Lower leg skin (tissue), 4 donors: ENCODE data around the gene TLCD1. TPM values are rescaled to one million over a fixed set of nuclear protein-coding genes. Genes with fewer than 3 reads are reported as not detected.
"Not testable (repeated sequence)": the region's sequence is repeated elsewhere in the genome, so short reads cannot be mapped to it uniquely, and the experiment has no call there.

Experiments used
- DNase-seq, 2 donors: peaks; one replicate each; pipeline ENCODE4 v3.0.0-alpha.2; 2019; ENCODE audit warnings: low spot score in 2 of 2
- H3K4me3 ChIP-seq: fragments of 200-600 bp; sonication (generic); 2 replicates; pipeline ENCODE4 v1.5.1; 2017; ENCODE audit warnings: mild to moderate bottlenecking, low read depth; ENCODE audit not compliant: poor library complexity, severe bottlenecking
- CTCF ChIP-seq, 3 donors: fragments of 450-650 bp; IDR thresholded peaks; one replicate each; pipeline ENCODE4 v1.5.1; 2016; ENCODE audit warnings: antibody characterized with exemption in 3 of 3, mild to moderate bottlenecking in 3 of 3, moderate library complexity in 2 of 3
- POLR2A ChIP-seq, 2 donors: fragments of 450-650 bp; IDR thresholded peaks; one replicate each; pipeline ENCODE4 v1.6.1; 2016 to 2017; ENCODE audit warnings: antibody characterized with exemption in 2 of 2, mild to moderate bottlenecking in 1 of 2, moderate library complexity in 1 of 2
- WGBS, 2 donors: methylation state at CpG; one replicate each; pipeline ENCODE4 v1.1.5; 2018; 5-methylcytosine and 5-hydroxymethylcytosine counted together
- intact Hi-C: fragments of 100-400 bp; cut with DNase I; formaldehyde crosslinking; loops from one replicate; pipeline ENCODE4 v1.15.0; 2023; ENCODE audit warnings: low total_unique reads
- total RNA-seq, 4 donors: library from RNA; depleted of rRNA; stranded (reverse); fragments of >200 nt; gene quantifications; one replicate each; pipeline ENCODE4 v1.1.0, GENCODE V29; 2016

TLCD1 gene
- total RNA-seq, 4 donors from 2014 or later: 9.4 to 33.6 (median 23.5) TPM

GRCh38 chr17:28725660-28726225 lies 290 bp downstream of the TLCD1 start:
- DNase-seq: peak in 1 of 2 donors; percentile 54
- intact Hi-C loops: no loop called here
- H3K4me3 ChIP-seq: peak overlapping the region; percentile 17
- TF ChIP-seq POLR2A (IDR thresholded peaks at IDR 0.05) (no peak), CTCF (IDR thresholded peaks at IDR 0.05) (no peak)
- 1 to 3% methylated on average over 11 to 21 of the region's 45 CpGs for WGBS, 2 donors

- WGBS, 2 donors: 30 to 33% methylated on average over 20 of the region's 20 CpGs
- H3K4me3 ChIP-seq: peak overlapping the region; percentile 17
- TF ChIP-seq POLR2A (IDR thresholded peaks at IDR 0.05) (no peak), CTCF (IDR thresholded peaks at IDR 0.05) (no peak)
- DNase-seq: no peak
- intact Hi-C loops: no loop called here
Observed at GRCh38 chr17:28725166-28725659, 820 bp downstream of the TLCD1 start.

- intact Hi-C loops: no loop called here
- no peak overlapping the region for H3K4me3 ChIP-seq
- DNase-seq: no peak
- TF ChIP-seq CTCF (IDR thresholded peaks at IDR 0.05): no peak
- TF ChIP-seq POLR2A (IDR thresholded peaks at IDR 0.05): no peak
- WGBS, 2 donors: 75% methylated on average over 10 of the region's 10 CpGs
Observed at GRCh38 chr17:28724500-28725165, 1.4 kb downstream of the TLCD1 start.

GRCh38 chr17:28723836-28724499 lies 2.1 kb downstream of the TLCD1 start:
- DNase-seq, H3K4me3 ChIP-seq, intact Hi-C loops: not testable (repeated sequence)
- 68 to 69% methylated on average over 4 of the region's 4 CpGs for WGBS, 2 donors

GRCh38 chr17:28723159-28723835 lies 2.7 kb downstream of the TLCD1 start:
- no peak overlapping the region for H3K4me3 ChIP-seq
- intact Hi-C loops: no loop called here
- WGBS, 2 donors: 72 to 77% methylated on average over 6 of the region's 6 CpGs
- TF ChIP-seq CTCF (IDR thresholded peaks at IDR 0.05): no peak
- TF ChIP-seq POLR2A (IDR thresholded peaks at IDR 0.05): no peak
- no peak for DNase-seq
